ENCODE data around the gene RANGRF.
A peak's percentile ranks its signal among the peaks of the same experiment; 100 is the strongest.

Gene RANGRF

GRCh38 chr17:8290043-8290442, 1.6 kb downstream of the RANGRF start:
- H3K9me3 Mint-ChIP-seq: no peaks in the 10 kb centered on the region
- H3K4me3 Mint-ChIP-seq: peak overlapping the region; percentile 94
- H3K36me3 Mint-ChIP-seq: peaks cover 1% of the 10 kb centered on the region
- H3K4me1 Mint-ChIP-seq: peaks cover 44% of the 10 kb centered on the region
- no peak overlapping the region for H3K27ac Mint-ChIP-seq
- H3K27me3 Mint-ChIP-seq: no peaks in the 10 kb centered on the region

GRCh38 chr17:8292639-8293395, 4.3 kb downstream of the RANGRF start:
- H3K4me1 Mint-ChIP-seq: peaks cover 49% of the 10 kb centered on the region
- peaks cover 1% of the 10 kb centered on the region for H3K36me3 Mint-ChIP-seq
- no peak overlapping the region for H3K27ac Mint-ChIP-seq
- H3K27me3 Mint-ChIP-seq: no peaks in the 10 kb centered on the region
- no peak overlapping the region for H3K4me3 Mint-ChIP-seq
- H3K9me3 Mint-ChIP-seq: no peaks in the 10 kb centered on the region

- Mint-ChIP-seq H3K36me3 (no peaks in the 10 kb centered on the region), H3K9me3 (no peaks in the 10 kb centered on the region), H3K27me3 (no peaks in the 10 kb centered on the region), H3K27ac (peak overlapping the region; percentile 89), H3K4me1 (peaks cover 44% of the 10 kb centered on the region), H3K4me3 (peak overlapping the region; percentile 85)
Measured at GRCh38 chr17:8294361-8294760, 5.9 kb downstream of the RANGRF start.

DNA sequence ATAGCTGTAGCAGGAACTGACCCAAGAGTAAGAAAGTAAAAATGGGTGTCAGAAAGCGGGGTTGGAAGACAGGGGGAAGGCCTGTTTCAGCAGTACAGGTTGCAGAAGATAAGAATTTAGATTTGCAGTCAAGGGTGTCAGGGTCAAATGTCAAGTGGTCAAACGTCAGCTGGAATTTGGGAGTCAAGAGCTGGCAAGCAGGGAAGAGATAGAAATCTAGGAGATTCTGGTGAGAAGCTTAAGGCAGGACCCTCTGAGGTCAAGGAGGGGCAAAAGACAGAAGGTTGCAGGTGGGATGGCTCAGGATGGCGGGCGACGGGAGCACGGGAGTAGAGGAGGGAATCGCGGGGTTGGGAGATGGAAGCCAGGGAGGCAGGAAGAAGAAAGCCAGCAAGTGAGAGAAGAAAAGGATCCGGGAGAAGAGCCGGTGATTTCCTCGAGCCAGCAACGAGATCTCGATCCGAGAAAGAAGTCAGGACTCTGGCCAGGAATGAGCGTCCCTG, 6.4 kb downstream of the RANGRF start:
- Mint-ChIP-seq H3K4me3 (peak overlapping the region; percentile 85), H3K36me3 (no peaks in the 10 kb centered on the region), H3K9me3 (no peaks in the 10 kb centered on the region), H3K4me1 (peaks cover 39% of the 10 kb centered on the region), H3K27ac (peak overlapping the region; percentile 89), H3K27me3 (no peaks in the 10 kb centered on the region)

DNA sequence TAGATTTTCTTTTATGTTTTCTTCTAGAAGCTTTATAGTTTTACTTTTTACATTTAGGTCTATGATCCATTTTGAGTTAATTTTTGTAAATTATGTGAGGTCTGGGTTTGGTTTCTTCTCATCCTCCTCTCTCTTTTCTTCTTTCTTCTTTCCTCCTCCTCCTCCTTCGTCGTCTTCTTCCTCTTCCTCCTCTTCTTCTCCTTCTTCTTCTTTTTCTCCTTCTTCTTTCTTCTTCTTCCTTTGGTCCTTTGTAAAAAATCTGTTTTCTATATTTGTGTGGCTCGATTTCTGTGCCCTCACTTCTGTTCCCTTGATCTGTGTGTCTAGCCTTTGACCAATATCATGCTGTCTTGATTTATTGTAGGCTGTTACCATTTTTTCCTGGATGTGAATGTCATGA, 11.8 kb downstream of the RANGRF start:
- Mint-ChIP-seq H3K4me3 (no peak overlapping the region), H3K27ac (no peak overlapping the region), H3K27me3 (no peaks in the 10 kb centered on the region), H3K36me3 (no peaks in the 10 kb centered on the region), H3K9me3 (no peaks in the 10 kb centered on the region), H3K4me1 (peaks cover 13% of the 10 kb centered on the region)

- Mint-ChIP-seq H3K27ac (no peak overlapping the region), H3K4me3 (no peak overlapping the region), H3K4me1 (peaks cover 13% of the 10 kb centered on the region), H3K27me3 (no peaks in the 10 kb centered on the region), H3K9me3 (no peaks in the 10 kb centered on the region), H3K36me3 (no peaks in the 10 kb centered on the region)
Measured at GRCh38 chr17:8300627-8301242, 12.3 kb downstream of the RANGRF start.

- Mint-ChIP-seq H3K4me3 (no peak overlapping the region), H3K36me3 (no peaks in the 10 kb centered on the region), H3K27me3 (peaks cover 4% of the 10 kb centered on the region), H3K27ac (no peak overlapping the region), H3K4me1 (no peaks in the 10 kb centered on the region), H3K9me3 (no peaks in the 10 kb centered on the region)
Measured at GRCh38 chr17:8310601-8311123, 22.2 kb downstream of the RANGRF start.

DNA sequence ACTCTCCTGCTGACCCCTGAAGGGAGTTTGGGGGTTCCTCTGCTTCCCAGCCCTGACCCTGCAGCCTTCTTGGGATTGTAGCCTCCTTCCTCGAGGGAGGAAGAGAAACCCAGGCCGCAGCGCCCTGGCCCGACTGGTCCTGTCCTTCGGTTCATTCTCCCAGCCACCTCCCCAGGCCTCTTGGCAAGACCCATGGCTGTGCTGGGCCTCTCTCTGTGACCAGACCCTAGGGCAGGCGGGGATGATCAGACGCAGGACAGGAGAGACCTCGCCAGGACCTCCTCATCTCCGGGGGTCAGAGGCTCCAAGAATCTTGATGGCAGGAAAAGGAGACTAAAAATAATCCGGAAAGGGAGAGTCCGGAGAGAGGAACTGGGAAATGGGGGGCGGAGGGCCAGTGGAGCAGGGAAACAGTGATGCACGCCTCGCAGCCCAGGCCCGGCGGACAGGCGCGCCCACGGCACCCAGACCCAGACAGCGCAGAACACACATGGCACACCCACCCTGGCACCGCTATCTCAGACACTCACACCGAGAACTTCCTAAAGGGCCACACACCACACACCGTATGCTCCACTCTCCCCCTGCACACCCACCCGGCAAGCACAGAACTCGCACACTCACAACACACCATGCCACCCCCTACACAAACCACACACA, 22.8 kb downstream of the RANGRF start:
- no peaks in the 10 kb centered on the region for H3K36me3 Mint-ChIP-seq
- H3K4me1 Mint-ChIP-seq: no peaks in the 10 kb centered on the region
- no peak overlapping the region for H3K4me3 Mint-ChIP-seq
- peaks cover 7% of the 10 kb centered on the region for H3K27me3 Mint-ChIP-seq
- no peaks in the 10 kb centered on the region for H3K9me3 Mint-ChIP-seq
- peak overlapping the region; percentile 51 for H3K27ac Mint-ChIP-seq

DNA sequence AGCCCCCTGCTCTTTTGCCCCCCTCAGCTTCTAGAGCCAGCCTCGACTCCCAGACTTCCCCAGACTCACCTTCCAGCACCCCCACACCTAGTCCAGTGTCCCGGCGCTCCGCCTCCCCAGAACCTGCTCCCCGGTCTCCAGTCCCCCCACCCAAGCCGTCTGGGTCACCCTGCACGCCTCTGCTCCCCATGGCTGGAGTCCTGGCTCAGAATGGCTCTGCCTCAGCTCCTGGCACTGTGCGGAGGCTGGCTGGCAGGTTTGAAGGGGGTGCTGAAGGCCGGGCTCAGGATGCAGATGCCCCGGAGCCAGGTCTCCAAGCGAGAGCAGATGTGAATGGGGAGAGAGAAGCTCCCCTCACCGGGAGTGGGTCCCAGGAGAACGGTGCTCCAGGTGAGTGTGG, 23.8 kb downstream of the RANGRF start:
- H3K36me3 Mint-ChIP-seq: no peaks in the 10 kb centered on the region
- H3K9me3 Mint-ChIP-seq: no peaks in the 10 kb centered on the region
- no peaks in the 10 kb centered on the region for H3K4me1 Mint-ChIP-seq
- H3K27ac Mint-ChIP-seq: no peak overlapping the region
- H3K27me3 Mint-ChIP-seq: peaks cover 7% of the 10 kb centered on the region
- no peak overlapping the region for H3K4me3 Mint-ChIP-seq

DNA sequence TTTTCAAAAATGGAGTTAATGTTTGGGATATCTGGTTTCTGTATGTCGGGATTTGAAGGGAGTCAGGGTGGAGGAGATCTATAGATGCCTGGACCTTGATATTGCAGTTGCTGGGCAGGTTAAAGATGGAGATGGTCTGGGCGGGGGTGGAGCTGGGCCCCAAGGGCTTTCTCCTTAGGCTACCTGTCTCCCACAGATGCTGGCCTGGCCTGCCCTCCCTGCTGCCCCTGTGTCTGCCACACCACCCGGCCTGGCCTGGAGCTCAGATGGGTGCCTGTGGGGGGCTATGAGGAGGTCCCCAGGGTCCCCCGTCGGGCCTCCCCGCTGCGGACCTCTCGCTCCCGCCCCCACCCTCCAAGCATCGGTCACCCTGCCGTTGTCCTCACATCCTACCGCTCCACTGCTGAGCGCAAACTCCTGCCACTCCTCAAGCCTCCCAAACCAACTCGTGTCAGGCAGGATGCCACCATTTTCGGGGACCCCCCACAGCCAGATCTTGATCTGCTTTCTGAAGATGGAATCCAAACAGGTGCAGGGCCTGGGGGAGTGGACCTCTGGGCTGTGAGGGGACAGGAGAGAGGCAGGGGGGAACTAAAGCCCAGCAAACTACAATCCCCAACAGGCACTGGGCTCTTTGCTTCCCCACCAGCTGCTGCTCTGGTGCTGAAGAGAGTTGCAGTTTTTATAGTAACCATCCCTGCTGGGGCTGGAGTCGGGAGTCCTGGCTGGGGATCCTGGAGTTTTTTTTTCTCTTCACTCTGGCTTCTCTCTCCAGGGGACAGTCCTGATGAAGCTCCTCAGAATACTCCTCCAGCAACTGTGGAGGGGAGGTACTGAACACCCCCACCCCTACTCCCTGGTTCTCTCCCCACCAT, 24.5 kb downstream of the RANGRF start:
- no peaks in the 10 kb centered on the region for H3K36me3 Mint-ChIP-seq
- no peaks in the 10 kb centered on the region for H3K4me1 Mint-ChIP-seq
- peaks cover 7% of the 10 kb centered on the region for H3K27me3 Mint-ChIP-seq
- no peak overlapping the region for H3K4me3 Mint-ChIP-seq
- H3K27ac Mint-ChIP-seq: no peak overlapping the region
- H3K9me3 Mint-ChIP-seq: no peaks in the 10 kb centered on the region

GRCh38 chr17:8314797-8315763, 26.6 kb downstream of the RANGRF start:
- Mint-ChIP-seq H3K36me3 (no peaks in the 10 kb centered on the region), H3K27ac (no peak overlapping the region), H3K9me3 (no peaks in the 10 kb centered on the region), H3K4me3 (no peak overlapping the region), H3K4me1 (no peaks in the 10 kb centered on the region), H3K27me3 (peaks cover 7% of the 10 kb centered on the region)

DNA sequence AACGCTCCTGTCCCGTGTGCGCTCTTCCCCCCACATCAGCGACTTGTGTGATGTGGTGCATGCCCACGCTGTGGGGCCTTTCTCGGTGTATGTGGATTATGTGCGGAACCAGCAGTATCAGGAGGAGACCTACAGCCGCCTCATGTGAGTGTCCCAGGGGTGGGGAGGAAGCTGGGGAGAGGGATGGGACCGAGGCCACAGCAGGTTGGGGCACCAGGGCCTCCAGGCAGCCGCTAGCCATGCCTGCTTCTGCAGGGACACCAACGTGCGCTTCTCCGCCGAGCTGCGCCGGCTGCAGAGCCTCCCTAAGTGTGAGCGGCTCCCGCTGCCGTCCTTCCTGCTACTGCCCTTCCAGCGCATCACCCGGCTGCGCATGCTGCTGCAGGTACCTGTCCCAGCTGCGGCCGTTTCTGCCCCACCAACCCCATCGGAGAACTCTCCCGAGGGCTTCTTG, 27.3 kb downstream of the RANGRF start:
- H3K4me3 Mint-ChIP-seq: no peak overlapping the region
- H3K27me3 Mint-ChIP-seq: peaks cover 7% of the 10 kb centered on the region
- H3K4me1 Mint-ChIP-seq: no peaks in the 10 kb centered on the region
- H3K36me3 Mint-ChIP-seq: no peaks in the 10 kb centered on the region
- no peaks in the 10 kb centered on the region for H3K9me3 Mint-ChIP-seq
- H3K27ac Mint-ChIP-seq: no peak overlapping the region

DNA sequence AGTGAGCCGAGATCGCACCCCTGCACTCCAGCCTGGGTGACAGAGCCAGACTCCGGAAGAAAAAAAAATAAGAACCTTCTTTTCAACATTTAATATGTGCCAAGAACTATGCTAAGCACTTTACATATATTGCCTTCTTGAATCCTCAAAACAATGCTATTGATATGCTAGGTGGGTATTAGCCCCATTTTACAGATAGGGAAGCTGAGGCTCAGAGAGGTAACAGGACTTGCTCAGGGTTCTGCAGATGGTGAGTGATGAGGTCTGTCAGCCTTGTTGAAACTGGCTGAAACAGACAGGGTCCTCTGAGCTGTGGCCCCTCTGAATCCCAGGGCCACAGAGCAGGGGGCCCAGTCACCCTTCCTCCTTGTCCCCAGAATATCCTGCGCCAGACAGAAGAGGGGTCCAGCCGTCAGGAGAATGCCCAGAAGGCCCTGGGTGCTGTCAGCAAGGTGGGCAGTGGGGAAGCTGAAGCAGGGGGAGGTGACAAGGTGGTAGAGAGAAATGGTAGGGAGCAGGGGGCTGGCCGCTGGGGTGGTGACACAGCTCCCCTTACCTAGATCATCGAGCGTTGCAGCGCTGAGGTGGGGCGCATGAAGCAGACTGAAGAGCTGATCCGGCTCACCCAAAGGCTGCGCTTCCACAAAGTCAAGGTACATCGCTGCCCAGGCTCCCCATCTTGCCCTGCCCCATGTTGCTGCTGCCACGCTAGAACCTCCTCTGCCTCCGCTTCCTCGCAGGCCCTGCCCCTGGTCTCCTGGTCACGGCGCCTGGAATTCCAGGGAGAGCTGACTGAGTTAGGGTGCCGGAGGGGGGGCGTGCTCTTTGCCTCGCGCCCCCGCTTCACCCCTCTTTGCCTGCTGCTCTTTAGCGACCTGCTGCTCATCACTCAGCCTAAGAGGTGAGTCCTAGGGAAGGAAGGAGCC, 29.8 kb downstream of the RANGRF start:
- H3K27ac Mint-ChIP-seq: no peak overlapping the region
- no peaks in the 10 kb centered on the region for H3K9me3 Mint-ChIP-seq
- H3K36me3 Mint-ChIP-seq: no peaks in the 10 kb centered on the region
- no peaks in the 10 kb centered on the region for H3K4me1 Mint-ChIP-seq
- H3K27me3 Mint-ChIP-seq: peaks cover 7% of the 10 kb centered on the region
- H3K4me3 Mint-ChIP-seq: no peak overlapping the region

Measured in activated naive CD4-positive, alpha-beta T cell treated with anti-CD3 and anti-CD28 coated beads, Interleukin-2, amount 50 U/mL, for 24 hours (primary cell).